ENCODE data around the gene MS4A12. TPM values are rescaled to one million over a fixed set of nuclear protein-coding genes. Genes with fewer than 3 reads are reported as not detected.
"Not testable (repeated sequence)": the region's sequence is repeated elsewhere in the genome, so short reads cannot be mapped to it uniquely, and the experiment has no call there.

The MS4A12 gene
- total RNA-seq, 8 experiments from 2014 or later, result 0.43 TPM; not detected in 7

- H3K4me1 ChIP-seq (replicated peaks in 1 of 2), result no peaks in the 10 kb centered on the region
- in situ Hi-C loops (cut with MboI; ENCODE audit: low pct_unique_long_range_greater_than_20kb in 2 of 9, low sequenced_read_pairs in 9 of 9, unreplicated experiment in 9 of 9), result no loop called here
- H3K4me3 ChIP-seq, result no peak overlapping the region
- no peak overlapping the region for H3K27ac ChIP-seq
- no peak for ATAC-seq (replicated peaks in 6 of 8)
- 0 to 71% (median 36%) methylated on average over 1 of the region's 1 CpG; no CpG with 5 or more reads in 2 of the 10 experiments for WGBS, 10 experiments
These were observed 36.4 kb downstream of the MS4A12 start for GRCh38 chr11:60528934-60529333.

- H3K27ac ChIP-seq, result no peak overlapping the region
- WGBS, 10 experiments, result 20 to 100% (median 86%) methylated on average over 1 to 3 of the region's 3 CpGs; no CpG with 5 or more reads in 1 of the 10 experiments
- no peak overlapping the region for H3K4me3 ChIP-seq
- in situ Hi-C loops (cut with MboI; ENCODE audit: low pct_unique_long_range_greater_than_20kb in 2 of 9, low sequenced_read_pairs in 9 of 9, unreplicated experiment in 9 of 9), result no loop called here
- no peaks in the 10 kb centered on the region for H3K4me1 ChIP-seq (replicated peaks in 1 of 2)
- ATAC-seq (replicated peaks in 6 of 8), result no peak
These were observed 38.0 kb downstream of the MS4A12 start for GRCh38 chr11:60530454-60531100.

- ATAC-seq (replicated peaks in 6 of 8); H3K4me3 ChIP-seq; H3K27ac ChIP-seq; in situ Hi-C loops (cut with MboI; ENCODE audit: low pct_unique_long_range_greater_than_20kb in 2 of 9, low sequenced_read_pairs in 9 of 9, unreplicated experiment in 9 of 9); H3K4me1 ChIP-seq (replicated peaks in 1 of 2): not testable (repeated sequence)
- no CpG with 5 or more reads among the region's 18 CpGs for WGBS, 10 experiments
These were observed 39.8 kb downstream of the MS4A12 start for GRCh38 chr11:60532383-60532782.

GRCh38 chr11:60538627-60539026, 46.0 kb downstream of the MS4A12 start:
- H3K4me1 ChIP-seq (replicated peaks in 1 of 2); in situ Hi-C loops (cut with MboI; ENCODE audit: low pct_unique_long_range_greater_than_20kb in 2 of 9, low sequenced_read_pairs in 9 of 9, unreplicated experiment in 9 of 9); H3K27ac ChIP-seq; ATAC-seq (replicated peaks in 6 of 8); H3K4me3 ChIP-seq: not testable (repeated sequence)

- H3K4me1 ChIP-seq (replicated peaks in 1 of 2), result no peaks in the 10 kb centered on the region
- H3K27ac ChIP-seq, result no peak overlapping the region
- WGBS, 10 experiments, result 0 to 100% (median 70%) methylated on average over 2 to 5 of the region's 5 CpGs; no CpG with 5 or more reads in 1 of the 10 experiments
- no peak overlapping the region for H3K4me3 ChIP-seq
- ATAC-seq (replicated peaks in 6 of 8), result no peak
- in situ Hi-C loops (cut with MboI; ENCODE audit: low pct_unique_long_range_greater_than_20kb in 2 of 9, low sequenced_read_pairs in 9 of 9, unreplicated experiment in 9 of 9), result no loop called here
These were observed 51.5 kb downstream of the MS4A12 start for GRCh38 chr11:60544077-60544476.

Other genes with a start within 250 kb of the MS4A12 start
- gene MS4A4E, start 249.6 kb upstream of the MS4A12 start, total RNA-seq, result under 1 TPM in 1 of 8 experiments, not detected in 7; 0.81 TPM
- gene MS4A4A, start 212.1 kb upstream of the MS4A12 start, total RNA-seq, result under 1 TPM in 2 of 8 experiments, not detected in 6; 0.14 to 0.33 TPM
- not detected for gene MS4A6E, start 165.5 kb upstream of the MS4A12 start, total RNA-seq
- 1 to 10 TPM in 1 of 8 experiments, under 1 TPM in 4, not detected in 3; 0.05 to 1.0 (median 0.24) TPM for gene MS4A7, start 114.2 kb upstream of the MS4A12 start, total RNA-seq
- gene MS4A14, start 96.3 kb upstream of the MS4A12 start, total RNA-seq, result under 1 TPM in 4 of 8 experiments, not detected in 4; 0.21 to 0.43 (median 0.26) TPM
- gene MS4A5, start 63.2 kb upstream of the MS4A12 start, total RNA-seq, result not detected
- 1 to 10 TPM in 1 of 8 experiments, under 1 TPM in 2, not detected in 5; 0.31 to 1.0 (median 0.90) TPM for gene MS4A1, start 36.9 kb upstream of the MS4A12 start, total RNA-seq
- gene MS4A13, start 22.6 kb downstream of the MS4A12 start, total RNA-seq, result not detected
- gene MS4A8, start 206.8 kb downstream of the MS4A12 start, total RNA-seq, result 1 to 10 TPM in 1 of 8 experiments, under 1 TPM in 1, not detected in 6; 0.43 to 5.1 TPM
- under 1 TPM in 1 of 8 experiments, not detected in 7; 0.19 TPM for gene MS4A18, start 231.9 kb downstream of the MS4A12 start, total RNA-seq

Data from motor neuron (in vitro differentiated cells).